ENCODE data around the gene MCCC1.

- no peak for TF ChIP-seq EZH2 (IDR thresholded peaks at IDR 0.05; ENCODE audit: borderline replicate concordance, low read depth, low read length, poor library complexity, severe bottlenecking)
- TF ChIP-seq CTCF (conservative IDR thresholded peaks at IDR 0.05; ENCODE audit: low read depth, low read length): no peak
Measured at GRCh38 chr3:183058351-183058750, 40.9 kb downstream of the MCCC1 start.

All from A673 (cell line).